ENCODE data around the gene NRBP1. TPM values are rescaled to one million over a fixed set of nuclear protein-coding genes. Genes with fewer than 3 reads are reported as not detected.

Gene NRBP1
- total RNA-seq, 1 donor from 2014 or later = 92.9 TPM

DNA sequence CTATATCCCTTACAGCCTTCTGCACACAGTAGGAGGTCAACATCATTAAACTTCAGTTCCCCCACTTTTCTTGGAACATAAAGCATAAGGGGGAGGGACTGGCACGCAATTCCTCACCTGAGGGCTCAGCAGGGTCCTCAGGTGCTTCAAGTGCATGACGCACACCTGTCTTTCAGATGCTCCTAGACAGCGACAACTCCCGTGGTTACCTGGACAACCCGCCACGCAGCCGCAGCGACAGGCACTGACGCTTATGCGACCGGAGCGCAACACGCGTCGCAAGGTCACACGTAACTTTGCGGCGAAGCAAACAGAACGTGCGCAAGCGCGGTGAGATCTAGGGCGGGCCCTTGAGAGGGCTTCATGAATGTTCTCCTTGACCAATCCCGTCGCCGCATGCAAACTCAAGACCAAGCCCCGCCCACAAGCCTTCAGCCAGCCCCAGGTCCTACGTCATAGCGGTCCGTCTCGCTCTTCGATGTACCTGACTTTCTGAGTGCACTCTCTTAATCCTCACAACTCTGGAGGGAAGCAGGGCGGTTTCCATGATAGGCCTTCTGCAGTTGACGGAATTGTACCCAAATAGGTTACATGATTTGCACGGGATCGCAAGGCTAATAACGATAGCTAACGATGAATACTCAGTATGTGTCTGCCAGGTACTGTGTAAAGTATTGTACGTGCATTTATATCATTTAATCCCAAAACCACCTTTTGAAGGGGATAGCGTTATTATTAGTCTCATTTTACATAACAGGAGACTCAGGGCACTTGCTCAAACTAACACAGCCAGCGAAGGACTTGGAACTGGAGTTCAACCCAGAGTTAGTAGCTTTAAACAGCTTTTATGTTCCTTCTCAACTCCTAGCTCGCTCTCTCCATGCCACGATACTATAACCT is 61.3 kb downstream of the NRBP1 start, which contains the start of gene IFT172:
Gene IFT172 (minus strand): TSS at position 246 of the 900 bp plus-strand sequence. CDS start 90 bp downstream, at position 156.
- peak; percentile 98 for DNase-seq (ENCODE audit: low spot score)

Other genes with a start within 250 kb of the NRBP1 start
- 88.3 TPM for gene ATRAID, start 216.6 kb upstream of the NRBP1 start, total RNA-seq
- gene SLC5A6, start 216.4 kb upstream of the NRBP1 start, total RNA-seq = 79.3 TPM
- gene CAD, start 211.3 kb upstream of the NRBP1 start, total RNA-seq = 26.0 TPM
- not detected for gene SLC30A3, start 165.6 kb upstream of the NRBP1 start, total RNA-seq
- gene DNAJC5G, start 153.2 kb upstream of the NRBP1 start, total RNA-seq = not detected
- not detected for gene TRIM54, start 146.2 kb upstream of the NRBP1 start, total RNA-seq
- 1.0 TPM for gene UCN, start 120.2 kb upstream of the NRBP1 start, total RNA-seq
- gene MPV17, start 105.5 kb upstream of the NRBP1 start, total RNA-seq = 61.9 TPM
- gene GTF3C2, start 71.9 kb upstream of the NRBP1 start, total RNA-seq = 44.8 TPM
- gene EIF2B4, start 58.3 kb upstream of the NRBP1 start, total RNA-seq = 47.0 TPM
- 110 TPM for gene SNX17, start 58.0 kb upstream of the NRBP1 start, total RNA-seq
- 20.7 TPM for gene ZNF513, start 47.9 kb upstream of the NRBP1 start, total RNA-seq
- gene PPM1G, start 19.0 kb upstream of the NRBP1 start, total RNA-seq = 56.7 TPM
- 0.48 TPM for gene KRTCAP3, start 13.8 kb downstream of the NRBP1 start, total RNA-seq
- gene IFT172, start 61.1 kb downstream of the NRBP1 start, total RNA-seq = 21.4 TPM
- gene FNDC4, start 66.6 kb downstream of the NRBP1 start, total RNA-seq = 136 TPM
- gene GCKR, start 68.2 kb downstream of the NRBP1 start, total RNA-seq = 4.2 TPM
- gene ZNF512, start 154.4 kb downstream of the NRBP1 start, total RNA-seq = 16.6 TPM
- gene CCDC121, start 200.4 kb downstream of the NRBP1 start, total RNA-seq = 2.2 TPM
- gene GPN1, start 200.4 kb downstream of the NRBP1 start, total RNA-seq = 23.1 TPM
- gene SUPT7L, start 235.0 kb downstream of the NRBP1 start, total RNA-seq = 28.1 TPM
- 18.0 TPM for gene SLC4A1AP, start 235.3 kb downstream of the NRBP1 start, total RNA-seq